Femur (tissue), 1 donor: ENCODE measurements around the gene OLIG1.

Experiments used
- DNase-seq: peaks from one replicate; pipeline ENCODE4 v3.0.0-alpha.2; 2017

Gene OLIG1

DNA sequence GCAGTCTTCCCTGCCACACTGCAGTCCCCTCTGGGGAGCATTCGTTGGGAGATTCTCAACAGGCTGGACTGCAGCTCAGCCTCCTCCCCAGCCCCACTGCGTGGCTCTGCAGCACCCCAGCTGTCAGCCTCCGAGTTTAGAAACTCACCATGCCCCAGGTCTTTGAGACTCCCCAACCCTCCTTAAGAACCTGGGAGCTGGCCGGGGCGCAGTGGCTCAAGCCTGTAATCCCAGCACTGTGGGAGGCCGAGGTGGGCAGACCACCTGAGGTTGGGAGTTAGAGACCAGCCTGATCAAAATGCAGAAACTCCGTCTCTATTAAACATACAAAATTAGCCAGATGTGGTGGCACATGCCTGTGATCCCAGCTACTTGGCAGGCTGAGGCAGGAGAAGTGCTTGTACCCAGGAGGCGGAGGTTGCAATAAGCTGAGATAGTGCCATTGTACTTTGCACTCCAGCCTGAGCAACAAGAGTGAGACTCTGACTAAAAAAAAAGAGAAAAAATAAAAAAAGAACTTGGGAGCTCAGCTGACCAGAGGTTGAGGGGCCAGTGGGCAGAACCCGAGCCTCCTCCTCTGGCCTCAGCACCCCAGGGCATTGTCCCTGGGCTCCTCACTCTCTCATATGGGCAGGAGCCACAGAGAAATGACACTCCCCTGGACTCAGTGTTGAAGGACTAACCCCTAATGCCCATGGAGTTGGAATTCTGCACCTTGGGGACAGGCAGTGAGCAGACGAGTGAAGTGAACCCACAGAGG lies 38.6 kb upstream of the OLIG1 start:
- no peak for DNase-seq

DNA sequence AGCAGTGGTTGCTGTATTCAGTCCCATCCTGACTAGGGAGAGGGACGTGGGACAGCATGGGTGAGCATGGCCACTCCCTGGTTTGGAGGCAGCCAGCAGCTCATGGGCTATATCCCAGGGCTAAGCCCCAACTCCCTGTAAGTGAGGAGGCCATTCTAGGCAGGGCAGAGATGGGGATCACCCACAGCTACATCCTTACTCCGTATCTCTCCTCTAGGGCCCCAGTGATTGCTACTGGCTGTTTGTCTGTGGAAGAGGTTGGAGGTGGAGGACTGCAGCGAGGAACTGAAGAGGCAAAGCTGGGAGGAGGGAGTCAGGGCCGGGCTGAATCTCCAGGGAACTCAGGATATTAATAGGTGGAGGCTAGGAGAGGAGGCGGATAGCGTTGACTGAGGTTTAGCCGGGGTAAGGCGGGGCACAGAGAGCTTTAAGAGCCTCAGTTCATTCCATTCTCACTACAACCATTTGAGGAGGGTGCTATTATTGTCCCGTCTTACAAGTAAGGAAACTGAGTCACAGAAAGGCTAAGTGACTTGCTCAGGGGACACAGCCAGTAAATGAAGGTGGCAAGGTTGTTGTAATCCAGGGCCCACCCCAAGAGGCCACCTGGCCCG lies 37.4 kb upstream of the OLIG1 start:
- no peak for DNase-seq

DNA sequence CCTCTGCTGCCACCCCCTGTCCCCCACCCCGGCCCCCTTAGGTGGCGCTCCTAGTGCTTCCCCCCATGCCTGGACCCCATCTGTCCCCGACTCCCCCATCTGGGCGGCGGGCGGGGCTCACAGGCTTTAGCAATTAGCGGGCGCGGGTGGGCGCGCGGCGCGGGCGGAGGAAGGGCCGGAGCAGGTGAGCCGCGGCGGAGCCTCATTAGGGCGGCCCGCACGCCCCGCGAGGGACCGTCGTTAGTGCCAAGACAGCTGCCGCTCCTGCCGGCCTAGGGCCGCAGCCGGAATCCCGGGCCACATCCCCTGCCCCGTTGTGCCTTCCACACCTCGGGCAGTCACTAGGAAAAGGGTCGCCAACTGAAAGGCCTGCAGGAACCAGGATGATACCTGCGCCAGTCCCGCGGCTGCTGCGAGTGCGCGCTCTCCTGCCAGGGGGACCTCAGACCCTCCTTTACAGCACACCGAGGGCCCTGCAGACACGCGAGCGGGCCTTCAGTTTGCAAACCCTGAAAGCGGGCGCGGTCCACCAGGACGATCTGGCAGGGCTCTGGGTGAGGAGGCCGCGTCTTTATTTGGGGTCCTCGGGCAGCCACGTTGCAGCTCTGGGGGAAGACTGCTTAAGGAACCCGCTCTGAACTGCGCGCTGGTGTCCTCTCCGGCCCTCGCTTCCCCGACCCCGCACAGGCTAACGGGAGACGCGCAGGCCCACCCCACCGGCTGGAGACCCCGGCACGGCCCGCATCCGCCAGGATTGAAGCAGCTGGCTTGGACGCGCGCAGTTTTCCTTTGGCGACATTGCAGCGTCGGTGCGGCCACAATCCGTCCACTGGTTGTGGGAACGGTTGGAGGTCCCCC lies 36.6 kb upstream of the OLIG1 start:
- DNase-seq, result no peak

DNA sequence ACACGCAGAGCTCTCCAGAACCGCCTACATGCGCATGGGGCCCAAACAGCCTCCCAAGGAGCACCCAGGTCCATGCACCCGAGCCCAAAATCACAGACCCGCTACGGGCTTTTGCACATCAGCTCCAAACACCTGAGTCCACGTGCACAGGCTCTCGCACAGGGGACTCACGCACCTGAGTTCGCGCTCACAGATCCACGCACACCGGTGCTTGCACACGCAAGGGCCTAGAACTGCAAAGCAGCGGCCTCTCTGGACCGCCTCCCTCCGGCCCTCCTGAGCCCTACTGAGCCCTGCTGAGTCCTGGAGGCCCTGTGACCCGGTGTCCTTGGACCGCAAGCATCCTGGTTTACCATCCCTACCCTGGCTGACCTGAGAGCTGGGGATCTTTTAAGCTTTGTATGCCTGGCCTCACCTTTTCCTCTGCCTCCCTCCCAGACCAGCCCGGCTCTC lies 36.0 kb upstream of the OLIG1 start:
- DNase-seq, result no peak

DNA sequence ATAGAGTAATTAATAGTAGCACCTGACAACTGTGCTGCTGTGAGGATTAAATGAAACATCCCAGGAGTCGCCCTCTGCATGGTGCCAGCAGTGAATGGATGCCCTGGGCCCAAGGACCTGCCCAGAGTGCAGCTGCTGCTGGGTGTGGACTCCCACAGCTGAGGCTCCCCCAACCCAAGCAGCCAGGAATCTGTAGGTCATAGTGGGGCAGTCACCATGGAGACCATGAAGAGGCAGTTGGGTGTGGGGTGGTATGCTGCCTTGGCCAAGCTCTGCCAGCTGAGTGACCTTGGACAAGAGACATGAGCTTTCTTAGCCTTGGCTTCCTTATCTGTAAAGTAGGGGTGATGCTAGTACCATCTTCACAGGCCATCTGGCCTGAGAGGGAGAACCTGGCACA lies 34.8 kb upstream of the OLIG1 start:
- no peak for DNase-seq

DNA sequence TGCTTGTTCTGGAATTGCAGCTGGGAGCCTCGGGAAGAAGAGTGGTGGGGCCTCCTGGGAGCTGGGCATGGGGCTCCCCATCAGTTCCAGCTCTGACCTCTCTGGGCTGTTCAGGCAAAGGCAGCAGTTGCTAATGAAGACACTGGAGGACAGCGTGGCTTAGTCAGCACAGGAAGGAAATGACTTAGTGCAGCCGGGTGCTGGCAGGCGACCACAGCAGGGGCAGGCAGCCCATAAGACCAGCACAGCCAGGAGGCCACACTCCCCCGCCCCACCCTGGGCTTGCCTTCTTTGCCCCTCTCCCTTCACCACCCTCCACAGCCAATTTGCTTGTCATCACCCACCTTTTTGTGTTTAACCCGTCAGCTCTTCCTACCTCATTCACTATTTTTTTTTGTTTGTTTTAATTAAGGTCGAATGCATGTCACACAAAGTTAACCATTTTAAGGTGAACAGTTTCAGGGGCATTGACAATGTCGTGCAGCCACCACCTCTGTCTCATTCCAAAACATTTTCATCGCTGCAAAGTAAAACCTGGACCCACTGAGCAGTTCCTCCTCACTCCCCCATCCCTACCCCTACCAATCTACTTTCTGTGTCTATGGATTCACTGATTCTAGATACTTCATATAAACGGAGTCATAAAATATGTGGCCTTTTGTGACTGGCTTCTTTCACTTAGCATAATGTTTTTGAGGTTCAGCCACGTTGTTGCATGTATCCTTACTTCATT lies 33.3 kb upstream of the OLIG1 start:
- peak; percentile 54 for DNase-seq

DNA sequence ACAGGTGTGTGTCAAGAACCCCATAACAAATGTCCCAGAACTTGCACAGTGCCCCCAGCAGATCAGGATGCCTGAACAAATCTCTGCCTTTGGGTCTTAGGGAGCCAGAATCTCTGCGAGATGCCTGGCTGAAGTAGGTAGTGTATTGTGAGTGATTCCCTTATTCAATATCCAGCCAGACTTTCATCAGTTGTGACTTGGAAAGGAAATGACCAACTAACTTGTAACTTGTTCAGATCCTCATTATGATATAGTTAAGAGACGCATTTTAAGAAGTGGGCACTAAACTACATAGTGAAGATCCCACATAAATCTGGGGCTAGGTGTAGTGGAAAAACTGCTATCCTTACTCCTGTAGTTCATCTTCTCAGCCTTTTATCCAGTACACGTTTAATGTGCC lies 32.4 kb upstream of the OLIG1 start:
- no peak for DNase-seq

DNA sequence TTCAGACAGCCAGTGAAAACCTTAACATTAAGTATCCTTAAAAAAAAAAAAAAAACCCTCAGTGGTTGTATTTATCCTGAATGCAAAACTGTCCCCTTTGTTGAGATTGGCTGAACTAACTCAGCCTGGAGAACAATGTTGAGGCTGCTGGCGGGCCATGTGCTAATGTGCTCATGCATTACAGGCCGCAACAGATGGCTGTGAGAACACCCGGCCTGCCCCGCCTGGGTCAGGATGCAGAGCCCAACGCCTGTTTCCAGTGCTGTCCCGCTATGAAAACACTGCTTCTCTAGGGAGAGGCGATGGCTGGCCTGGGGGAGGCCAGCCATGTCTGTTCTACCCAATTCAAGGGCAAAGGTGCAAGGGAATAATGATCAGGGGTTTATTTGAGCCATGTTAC lies 30.4 kb upstream of the OLIG1 start:
- peak; percentile 44 for DNase-seq

DNA sequence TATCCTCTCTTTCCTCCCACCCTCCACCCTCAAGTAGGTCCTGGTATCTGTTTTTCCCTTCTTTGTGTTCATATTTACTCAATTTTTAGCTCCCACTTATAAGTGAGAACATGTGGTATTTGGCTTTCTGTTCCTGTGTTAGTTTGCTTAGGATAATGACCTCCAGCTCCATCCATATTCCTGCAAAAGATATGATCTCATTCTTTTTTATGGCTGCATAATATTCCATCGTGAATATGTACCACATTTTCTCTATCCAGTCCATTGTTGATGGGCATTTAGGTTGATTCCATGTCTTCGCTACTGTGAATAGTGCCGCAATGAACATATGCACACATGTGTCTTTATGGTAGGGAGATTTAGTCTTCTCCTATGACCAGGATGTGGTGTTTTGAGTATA lies 29.7 kb upstream of the OLIG1 start:
- DNase-seq, result no peak

DNA sequence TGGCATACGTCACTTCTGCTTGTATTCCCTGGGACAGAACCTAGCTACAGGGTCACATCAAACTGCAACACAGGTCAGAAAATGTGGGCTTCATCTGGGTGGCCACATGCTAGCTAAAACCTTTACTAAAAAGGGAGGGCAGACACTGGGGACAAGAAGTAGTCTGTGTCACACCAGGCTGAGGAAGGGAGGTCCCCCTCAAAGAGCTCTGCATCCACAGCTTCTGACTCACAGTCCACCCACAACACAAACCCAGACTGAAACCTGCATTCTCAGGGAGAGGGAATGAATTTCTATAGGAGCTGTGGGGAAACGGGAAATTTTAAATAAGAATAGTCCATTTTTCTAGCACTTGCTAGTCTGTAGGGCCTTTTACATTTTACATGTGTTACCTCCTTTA lies 28.0 kb upstream of the OLIG1 start:
- no peak for DNase-seq

DNA sequence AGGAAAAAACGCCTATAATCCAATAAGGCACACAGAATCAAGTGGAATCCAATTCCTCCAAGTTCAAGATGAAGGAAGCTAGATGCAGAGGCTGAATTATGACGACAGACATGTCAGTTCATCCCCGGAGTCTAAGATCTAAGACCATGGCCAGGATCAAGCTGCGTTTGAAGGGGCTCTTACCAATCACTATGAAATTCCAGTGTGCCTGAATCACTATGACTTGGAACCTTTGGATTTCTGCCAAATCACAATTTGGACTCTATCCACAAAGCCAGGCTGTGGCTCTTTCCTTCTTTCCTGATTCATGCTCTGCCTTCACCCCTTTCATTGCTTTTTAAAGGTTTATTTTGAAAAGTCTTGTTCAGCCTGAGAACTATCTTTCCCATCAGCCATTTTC lies 27.1 kb upstream of the OLIG1 start:
- DNase-seq, result no peak

DNA sequence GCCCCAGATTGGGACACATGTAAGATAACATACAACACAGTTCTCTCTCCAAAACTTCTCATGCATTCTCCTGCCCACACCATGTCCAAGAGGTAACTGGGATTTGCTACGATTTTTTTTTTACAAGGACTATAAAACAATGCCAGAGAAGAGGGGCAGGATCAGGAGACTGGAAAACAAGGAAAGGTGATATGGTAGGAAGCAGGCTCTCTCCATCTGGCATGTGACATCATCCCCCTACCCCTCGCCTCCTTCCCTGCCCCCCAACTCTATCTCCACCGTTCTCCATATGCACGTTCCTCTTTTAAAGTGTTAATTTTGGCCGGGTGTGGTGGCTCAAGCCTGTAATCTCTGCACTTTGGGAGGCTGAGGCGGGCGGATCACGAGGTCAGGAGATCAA lies 23.5 kb upstream of the OLIG1 start:
- no peak for DNase-seq

DNA sequence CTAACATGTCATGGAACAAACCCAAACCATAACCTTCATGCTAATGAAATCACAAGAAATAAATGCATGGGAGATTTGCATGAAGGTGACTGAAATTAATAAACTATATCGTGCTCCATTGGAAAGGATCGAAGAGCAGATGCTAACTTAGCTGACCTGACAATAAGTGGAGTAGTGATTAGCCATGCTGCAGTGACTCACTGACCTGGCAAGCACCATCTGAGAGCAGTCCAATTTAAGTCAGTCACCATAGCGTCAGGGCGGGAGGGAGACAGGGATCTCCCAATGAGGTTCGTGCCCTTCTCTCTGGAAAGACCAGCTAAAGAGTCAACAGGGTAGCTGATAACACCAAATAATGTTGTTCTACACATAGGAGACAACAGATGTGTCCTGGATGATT lies 22.7 kb upstream of the OLIG1 start:
- DNase-seq, result no peak

DNA sequence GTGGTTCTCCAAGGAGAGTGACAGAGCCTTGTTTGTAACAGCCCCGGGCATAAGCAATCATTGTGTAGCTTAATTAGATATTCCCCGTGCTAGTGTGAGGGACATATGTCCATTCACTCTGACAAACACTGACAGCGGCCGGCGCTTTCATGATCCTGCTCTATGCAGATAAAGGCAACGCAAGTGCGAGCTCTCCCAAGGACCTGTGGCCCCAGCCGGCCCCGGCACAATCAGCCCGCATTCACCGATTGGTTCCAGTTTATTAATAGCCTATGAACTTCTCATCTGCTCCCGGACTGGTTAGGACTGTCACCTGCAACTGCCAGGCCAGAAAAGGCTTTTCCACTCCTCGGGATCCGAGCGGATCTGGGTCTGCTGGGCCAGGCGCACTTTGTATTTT lies 18.0 kb upstream of the OLIG1 start:
- no peak for DNase-seq

DNA sequence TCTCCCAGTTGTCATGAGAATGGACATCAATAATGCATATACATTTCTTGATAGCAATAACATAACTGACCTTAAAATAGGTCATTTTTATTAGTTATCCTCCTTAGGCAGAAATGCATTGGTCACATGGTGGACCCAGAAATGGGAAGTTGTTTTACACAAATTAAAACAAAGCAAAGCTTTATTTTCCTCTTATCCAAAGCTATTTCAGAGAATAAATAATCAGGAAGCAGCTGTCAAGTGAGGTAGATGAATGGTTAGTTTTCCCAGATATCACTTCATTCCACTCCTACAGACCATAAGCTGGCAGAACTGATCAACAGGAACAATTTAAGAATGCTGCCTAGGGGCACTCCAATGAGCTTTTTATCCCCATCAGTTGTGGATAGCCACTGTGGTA lies 16.0 kb upstream of the OLIG1 start:
- no peak for DNase-seq

DNA sequence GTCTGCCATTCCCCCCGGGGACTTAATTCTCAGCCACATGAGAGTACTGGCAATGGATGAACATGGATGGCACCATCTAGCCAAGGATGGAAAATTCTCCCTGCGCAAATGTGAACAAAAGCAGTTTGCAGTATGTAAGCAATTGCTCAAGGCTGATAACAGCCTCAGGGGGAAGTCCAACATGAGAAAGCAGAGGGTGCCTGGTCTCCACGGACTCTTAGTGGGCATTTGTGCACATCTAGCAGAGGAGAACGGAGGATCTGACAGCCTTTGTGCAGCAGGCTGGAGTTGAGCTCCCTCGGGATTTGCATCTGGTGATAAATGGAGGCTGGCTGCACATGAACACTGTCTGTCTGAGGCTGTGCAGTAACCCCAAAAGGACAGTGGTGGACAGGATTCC lies 13.9 kb upstream of the OLIG1 start:
- DNase-seq, result no peak

DNA sequence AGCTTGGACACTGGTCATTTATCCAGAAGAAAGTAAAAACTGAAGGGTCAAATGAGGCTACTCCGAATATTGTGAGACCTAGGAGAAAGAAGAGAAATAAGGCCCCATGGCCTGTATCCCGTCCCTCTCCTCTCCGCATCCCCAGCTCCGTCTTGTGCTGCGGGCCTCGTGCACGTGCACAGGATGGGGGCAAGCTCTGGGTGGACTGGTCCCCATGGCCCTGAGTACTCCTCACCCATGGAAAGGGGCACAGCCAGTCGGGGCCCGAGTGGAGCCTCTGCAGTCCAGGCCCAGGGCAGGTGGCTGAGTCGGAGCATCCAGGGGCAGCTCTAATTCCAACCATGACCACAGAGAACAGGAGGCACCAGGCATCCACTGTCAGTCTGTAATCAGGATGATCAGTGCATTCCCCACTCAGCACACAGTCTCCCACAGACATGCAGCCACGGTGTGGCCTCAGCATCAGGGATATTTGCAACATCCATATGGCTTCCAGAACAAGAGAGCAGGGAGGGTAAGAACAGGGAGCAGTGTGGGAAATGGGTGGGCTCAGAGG lies 12.5 kb upstream of the OLIG1 start:
- no peak for DNase-seq

DNA sequence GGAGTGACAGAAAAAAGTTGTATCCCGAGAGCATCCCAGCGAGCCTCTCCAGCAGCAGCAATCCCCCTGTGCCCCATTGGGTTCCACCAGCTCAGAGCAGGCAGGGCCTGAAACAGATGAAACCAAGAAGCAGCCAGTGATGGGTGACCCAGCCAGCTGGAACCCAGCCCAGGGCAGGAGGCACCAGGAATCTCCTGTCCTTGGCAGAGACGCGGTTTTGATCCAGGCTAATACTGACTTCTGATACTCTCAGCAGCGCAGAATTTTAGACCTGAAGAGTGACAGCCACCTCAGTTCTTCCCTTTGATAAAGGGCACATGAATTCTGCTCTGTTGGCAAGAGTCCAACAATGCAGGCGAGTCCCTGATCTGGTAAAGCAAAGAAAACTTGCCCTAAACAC lies 11.4 kb upstream of the OLIG1 start:
- DNase-seq, result peak; percentile 49

DNA sequence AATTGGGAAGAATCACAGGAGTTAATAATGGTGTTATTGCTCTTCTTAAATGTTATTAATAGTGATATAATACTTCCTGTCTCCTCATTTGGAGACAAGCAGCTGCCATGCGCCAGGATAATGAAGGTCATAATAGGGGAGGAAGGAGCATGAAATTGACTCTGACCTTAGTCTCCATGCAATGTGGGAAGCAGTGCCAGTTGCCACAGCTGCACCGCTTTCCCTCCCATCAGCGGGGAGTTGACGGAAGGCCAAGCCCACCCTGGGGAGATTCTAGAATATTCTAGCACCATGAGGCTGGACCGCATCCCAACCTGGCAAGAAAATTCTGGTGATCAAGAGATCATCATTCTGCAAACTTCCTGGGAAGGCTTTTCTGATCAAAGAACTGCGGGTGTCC lies 11.0 kb upstream of the OLIG1 start:
- peak; percentile 30 for DNase-seq

DNA sequence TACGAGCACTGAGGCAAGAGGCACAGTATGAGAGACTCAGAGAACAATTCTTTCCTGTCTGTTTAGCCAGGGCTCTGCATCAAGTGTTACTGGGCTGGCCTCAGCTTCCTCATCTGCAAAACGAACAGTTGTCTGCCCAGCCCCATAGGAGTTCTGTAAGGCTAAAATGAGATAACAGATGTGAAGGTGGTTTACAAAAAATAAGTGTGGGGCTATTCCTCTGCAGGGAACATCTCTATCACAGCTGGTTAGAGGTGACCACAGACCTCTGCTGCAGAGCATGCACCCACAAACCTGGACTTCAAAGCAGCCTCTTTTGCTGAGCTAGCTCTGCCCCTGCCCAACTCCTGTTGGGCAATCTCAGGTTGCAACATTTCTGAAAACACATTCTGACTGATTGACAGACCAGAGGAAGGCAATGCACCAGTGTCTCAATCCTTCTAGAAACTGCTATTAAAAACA lies 10.5 kb upstream of the OLIG1 start:
- peak; percentile 35 for DNase-seq

DNA sequence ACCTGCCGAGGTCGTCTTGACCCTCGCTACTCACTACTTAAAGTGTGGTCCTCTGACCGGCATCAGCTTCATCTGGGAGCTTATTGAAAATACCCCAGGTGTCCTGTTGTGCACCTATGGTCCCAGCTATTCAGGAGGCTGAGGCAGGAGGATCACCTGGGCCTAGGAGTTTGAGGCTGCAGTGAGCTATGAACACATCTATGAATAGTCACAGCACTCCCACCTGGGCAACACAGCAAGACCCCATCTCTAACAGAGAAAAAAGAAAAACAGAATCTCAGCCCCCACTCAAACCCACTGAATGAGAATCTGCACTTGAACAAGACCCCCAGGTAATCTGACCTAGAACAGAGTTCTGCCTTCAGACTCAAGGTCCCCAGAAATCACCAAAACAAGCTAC lies 8.7 kb upstream of the OLIG1 start:
- no peak for DNase-seq

DNA sequence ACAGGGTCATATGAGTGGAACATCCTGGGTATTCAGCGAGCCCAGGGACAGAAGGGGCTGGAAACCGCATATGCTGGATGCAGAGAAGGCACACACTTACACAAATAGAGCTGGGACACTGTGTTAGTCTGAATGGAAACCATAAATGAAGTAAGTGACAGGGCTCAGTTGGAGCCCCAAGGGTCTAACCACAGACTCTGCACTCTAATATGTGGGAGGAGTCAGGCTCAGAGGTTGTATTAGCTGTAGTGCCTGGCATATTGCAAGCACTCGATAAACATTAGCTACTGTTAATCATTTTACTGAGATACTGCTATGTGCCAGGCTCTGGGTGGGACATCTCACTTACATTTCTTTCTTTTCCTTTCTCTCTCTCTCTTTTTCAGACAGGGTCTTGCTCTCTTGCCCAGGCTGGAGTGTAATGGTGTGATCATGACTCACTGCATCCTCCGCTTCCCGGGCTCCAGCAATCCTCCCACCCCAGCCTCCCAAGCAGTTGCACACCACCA lies 6.5 kb upstream of the OLIG1 start:
- no peak for DNase-seq
